ENCODE results near the gene PCYOX1L.

Gene PCYOX1L

DNA sequence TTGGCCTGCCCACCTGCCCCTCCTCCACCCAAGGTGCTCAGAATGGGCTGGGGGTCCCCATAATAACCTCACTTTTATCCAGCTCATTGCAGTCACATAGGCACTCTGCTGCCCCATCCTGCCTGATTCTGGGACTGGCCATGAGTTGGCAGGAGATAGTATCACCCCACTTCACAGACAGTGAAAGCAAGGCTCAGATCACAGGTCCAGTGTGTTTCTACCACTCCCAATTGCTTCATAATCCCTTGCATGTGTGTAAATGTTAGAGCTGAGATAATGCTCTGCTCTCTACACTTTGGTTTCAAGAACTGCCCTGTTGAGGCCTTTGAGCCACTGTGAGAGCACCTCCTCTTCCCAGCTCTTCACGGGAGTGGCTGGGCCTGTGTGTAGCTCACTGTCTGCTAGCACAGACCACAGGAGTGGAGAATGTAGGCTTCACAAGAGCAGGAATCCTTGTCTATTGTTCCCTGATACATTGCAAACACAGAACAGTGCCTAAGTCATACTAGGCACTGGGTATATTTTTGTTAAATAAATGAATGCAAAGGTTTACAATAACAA lies 8.4 kb downstream of the PCYOX1L start:
- no peak for DNase-seq

DNA sequence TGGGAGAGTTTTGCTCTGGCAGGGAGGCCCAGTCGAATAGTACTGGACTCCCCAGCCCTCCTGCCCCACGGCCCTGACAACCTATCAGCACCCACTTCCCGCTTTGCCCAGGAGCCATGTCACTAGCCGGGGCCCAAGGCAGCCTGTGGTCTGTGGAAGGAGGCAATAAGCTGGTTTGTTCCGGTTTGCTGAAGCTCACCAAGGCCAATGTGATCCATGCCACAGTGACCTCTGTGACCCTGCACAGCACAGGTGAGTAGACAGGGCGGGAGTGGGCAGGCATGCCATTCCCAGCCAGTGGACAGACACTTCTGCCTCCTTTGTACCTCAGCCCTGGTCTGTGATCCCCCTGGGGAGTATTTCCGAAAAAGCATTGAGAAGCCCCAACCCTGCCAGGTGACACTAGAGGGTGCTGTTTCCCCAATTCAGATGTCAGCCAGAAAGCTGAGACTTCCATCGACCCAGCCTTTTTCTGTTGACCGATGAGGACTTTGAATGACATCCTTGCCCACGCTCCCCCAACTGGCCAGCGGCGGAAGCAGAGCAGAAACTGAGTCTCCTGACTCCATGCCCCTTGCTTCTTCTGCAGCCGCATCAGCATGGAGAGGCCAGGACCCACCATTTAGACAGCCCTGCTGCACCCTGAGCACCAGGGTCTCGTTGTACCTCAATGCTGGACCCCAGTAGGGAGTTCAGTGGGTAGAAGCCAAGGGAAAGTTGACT lies 9.6 kb downstream of the PCYOX1L start:
- peak in 30 of 58 donors; percentile 6 to 61 (median 21) for DNase-seq

DNA sequence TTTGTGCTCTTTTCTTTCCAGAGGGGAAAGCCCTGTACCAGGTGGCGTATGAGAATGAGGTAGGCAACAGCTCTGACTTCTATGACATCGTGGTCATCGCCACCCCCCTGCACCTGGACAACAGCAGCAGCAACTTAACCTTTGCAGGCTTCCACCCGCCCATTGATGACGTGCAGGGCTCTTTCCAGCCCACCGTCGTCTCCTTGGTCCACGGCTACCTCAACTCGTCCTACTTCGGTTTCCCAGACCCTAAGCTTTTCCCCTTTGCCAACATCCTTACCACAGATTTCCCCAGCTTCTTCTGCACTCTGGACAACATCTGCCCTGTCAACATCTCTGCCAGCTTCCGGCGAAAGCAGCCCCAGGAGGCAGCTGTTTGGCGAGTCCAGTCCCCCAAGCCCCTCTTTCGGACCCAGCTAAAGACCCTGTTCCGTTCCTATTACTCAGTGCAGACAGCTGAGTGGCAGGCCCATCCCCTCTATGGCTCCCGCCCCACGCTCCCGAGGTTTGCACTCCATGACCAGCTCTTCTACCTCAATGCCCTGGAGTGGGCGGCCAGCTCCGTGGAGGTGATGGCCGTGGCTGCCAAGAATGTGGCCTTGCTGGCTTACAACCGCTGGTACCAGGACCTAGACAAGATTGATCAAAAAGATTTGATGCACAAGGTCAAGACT lies 10.3 kb downstream of the PCYOX1L start:
- DNase-seq = no peak

DNA sequence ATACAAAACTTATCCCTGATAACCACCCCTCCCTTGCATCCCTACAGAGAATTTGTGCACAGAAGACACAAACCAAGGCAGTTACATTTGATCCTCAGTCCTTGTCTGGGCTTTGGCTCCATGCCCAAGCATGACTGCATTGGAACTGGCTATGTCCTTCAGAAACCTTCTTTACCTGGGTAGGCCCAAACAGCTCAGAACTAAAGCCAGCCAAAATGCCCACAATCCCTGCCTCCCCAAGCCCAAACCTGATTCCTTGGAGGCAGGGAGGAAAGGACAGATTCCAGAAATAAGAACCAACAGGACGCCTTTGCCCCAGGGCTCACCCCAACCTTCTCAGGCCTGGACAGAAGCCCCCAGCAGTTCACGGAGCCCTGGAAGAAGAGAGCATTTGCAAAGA lies 13.0 kb downstream of the PCYOX1L start:
- DNase-seq = peak in 1 of 58 donors; percentile 4

DNA sequence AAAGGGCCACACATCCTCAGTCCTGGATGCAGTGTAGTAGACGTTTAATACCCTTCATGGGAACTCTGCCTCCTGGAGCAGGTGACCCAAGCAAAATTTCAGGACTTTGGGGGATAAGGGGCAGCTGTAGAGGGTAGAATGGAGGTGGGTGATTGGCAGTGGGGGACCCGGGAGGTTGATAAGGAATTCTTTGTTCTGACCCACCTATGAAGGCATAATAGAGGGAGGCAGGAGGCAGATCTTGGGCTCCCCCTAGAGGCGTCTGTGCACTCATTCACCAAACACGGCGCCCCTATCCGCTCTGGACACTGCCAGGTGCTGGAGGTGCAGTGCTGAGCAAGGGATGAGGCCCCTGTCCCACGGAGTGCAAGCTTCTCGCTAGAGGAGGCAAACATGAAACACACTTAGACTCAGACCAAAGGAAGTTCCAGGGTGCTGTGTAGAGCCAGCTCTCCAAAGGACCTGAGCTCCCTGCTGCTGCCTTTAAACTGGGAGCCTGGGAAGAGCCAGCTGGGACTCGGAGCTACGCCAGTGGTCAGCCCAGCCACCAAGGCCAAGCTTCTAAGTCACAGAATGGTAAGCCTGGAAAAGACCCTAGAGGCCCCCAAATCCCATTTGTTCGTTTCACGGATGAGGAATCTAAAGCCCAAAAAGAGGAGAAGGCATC lies 13.6 kb downstream of the PCYOX1L start:
- DNase-seq = peak in 32 of 58 donors; percentile 5 to 62 (median 22)

DNA sequence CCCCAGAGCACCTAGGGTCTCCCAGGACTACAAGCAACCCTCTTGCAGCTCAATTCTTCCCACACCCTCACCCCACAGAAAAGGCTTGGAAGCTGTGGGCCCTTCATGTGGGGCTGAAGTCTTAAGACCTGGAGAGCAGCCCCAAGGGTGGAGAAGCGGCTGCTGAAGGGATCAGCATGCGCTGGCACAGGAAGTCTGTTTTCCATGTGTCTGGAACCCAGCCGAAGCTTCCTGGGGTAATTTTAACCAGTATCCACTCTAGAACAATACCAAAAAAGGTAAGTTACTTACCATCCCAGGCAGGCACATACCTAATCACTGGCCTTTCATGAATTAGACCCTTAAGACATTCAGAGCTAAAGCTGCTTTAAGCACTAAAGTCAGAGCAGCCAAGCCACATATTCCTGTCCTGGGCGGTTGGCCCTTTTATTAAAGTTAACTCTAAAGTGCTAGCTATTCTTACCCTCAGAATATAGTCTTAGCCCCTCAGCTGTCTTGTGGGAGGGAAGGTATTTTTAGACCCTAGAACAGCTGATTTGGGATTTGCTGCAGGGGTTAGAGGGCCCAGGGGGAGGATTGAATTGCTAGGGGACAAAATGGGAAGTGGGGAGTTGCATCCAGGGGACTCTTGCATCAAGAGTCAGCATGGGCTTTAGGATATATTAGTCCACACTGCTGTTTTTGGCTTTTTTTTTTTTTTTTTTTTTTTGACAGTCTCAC lies 14.4 kb downstream of the PCYOX1L start:
- DNase-seq = no peak

DNA sequence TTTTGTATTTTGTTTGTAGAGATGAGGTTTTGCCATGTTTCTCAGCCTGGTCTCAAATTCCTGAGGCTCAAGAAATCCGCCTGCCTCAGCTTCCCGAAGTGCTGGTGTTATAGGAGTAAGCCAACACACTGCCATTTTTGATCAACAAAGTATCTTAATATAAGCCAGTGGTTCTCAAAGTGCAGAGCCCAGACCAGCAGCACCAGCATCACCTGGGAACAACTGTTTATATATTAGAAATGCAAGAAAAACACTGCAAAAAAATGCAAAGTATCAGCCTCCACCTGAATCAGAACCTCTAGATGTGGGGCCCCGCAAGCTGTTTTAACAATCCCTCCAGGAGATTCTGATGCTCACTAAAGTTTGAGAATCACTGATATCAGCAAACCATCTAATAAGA lies 15.1 kb downstream of the PCYOX1L start:
- DNase-seq = no peak

DNA sequence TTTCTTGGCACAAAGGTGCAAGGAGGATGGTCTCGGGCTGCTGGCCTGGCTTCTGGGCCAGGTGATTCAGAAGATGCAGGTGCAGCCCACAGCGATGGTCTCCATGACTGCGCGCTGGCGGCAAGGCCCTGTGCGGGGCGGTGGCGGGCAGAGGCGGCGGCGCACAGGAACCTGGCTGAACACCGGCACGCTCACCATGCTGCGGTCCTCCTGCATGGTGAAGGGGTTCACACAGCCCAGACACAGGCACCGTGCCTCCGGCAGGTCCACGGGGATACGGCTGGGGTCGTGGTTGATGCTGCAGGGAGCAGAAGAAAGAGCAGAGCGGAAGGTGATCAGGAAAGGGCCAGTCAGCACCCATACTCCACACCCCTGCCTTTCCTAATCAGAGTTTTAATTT lies 16.5 kb downstream of the PCYOX1L start:
- DNase-seq = no peak

DNA sequence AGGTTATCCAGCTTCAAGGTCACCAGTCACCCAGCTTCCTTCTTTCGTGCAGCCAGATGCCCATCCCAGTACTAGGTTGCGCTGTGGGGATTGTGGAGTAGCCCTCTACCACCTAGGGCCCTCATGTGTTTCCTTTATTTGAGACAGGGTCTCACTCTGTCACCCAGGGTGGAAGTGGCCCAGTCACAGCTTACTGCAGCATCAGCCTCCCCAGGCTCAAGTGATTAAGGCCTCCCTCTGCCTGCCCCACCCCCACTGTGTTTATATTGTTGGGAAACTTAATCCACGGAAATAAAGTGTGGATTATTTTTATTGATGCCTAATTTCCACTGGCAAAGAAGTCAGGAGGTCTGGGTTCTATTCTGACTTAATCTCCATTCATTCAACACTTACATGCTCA lies 17.0 kb downstream of the PCYOX1L start:
- no peak for DNase-seq

DNA sequence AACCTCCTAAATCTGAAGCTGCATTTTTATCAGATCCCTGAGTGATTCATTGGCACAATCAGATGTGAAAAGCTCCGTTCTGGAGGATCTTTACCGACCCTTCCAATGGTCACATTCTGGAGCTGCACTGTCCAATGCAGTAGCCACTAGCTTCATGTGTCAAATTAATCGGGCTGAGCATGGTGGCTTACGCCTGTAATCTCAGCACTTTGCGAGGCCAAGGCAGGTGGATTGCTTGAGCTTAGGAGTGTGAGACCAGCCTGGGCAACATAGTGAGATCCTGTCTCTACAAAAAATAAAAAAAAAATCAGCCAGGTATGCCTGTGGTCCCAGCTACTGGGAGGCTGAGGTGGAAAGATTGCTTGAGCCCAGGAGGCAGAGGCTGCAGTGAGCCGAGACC lies 17.6 kb downstream of the PCYOX1L start:
- DNase-seq = no peak

DNA sequence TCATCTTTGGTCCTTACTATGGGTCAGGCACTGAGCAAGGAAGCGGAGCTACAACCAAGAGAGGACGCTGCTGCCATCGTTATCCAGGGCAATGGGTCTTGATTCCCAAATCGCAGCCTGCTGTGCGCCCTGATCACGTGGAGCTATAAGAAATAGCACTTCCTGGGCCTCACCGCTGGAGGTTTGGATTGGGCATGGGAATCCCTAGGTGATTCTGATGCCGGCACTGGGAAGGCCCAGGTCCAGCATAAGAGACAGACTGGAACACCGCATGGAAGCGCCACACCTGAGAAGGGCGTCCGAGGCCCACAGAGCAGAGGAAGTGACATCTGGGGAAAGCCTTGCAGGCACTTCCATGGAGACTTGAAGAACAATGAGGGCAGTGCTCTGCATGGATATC lies 18.3 kb downstream of the PCYOX1L start:
- no peak for DNase-seq

DNA sequence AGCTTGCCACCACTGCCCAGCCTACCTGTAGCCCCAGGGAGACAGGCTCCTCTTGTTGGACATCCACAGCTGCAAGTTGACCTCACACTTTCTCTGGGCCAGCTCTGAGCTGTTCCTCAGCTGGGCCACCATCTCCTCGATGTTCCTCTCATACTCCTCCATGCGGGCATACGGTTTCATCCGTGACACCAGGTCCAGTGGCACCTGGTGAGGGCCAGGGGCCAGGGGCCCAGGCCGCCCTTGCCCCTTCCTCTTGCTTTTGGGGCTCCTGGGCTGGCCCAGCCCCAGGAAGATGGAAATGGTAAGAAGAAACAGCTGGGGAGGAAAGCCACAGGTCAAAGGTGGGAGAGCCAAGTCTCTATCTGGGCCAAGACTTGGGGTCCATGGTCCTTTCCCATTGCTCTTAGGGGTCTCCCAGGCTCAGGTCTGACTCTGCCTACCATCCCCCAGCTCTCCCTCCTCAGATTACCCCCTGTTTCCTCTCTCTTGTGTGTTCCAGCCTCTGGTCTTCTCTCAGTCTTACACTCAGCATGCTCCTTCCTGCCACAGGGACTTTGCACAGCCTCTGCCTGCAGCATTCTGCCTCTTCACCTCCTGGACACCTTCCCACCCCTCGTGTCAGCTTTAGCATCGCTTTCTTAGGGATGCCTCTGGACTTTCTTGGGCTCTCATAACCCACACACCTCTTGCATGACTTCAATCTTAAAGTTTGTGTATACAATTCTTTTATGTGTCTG lies 19.0 kb downstream of the PCYOX1L start:
- no peak for DNase-seq

DNA sequence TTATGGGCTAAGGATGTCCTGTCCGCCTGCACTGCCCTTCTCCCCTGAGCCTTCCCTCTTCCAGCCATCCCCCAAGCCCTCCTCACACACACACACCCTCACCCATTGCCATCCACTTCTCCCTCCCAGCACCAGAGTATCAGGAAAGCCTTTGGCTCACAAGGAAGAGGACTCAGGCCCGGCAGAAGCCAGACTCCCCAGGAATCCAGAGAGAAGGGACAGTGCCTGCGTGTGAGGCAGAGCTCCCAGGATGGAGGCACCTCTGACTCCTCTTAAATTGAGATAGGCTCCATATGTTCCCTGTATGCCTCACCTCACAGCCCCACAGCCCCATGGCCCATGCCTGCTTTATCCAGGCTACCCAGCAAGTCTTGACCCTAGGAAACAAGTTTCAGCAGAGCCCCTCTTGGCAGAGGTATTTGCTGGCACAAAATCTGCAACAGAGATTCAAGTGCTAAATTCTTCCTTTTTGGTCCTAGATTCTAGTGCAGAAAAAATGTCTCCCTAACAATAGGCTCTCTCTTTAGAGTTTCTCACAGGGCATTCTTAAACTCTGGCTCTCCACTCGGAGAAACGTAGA lies 20.5 kb downstream of the PCYOX1L start:
- DNase-seq = no peak

DNA sequence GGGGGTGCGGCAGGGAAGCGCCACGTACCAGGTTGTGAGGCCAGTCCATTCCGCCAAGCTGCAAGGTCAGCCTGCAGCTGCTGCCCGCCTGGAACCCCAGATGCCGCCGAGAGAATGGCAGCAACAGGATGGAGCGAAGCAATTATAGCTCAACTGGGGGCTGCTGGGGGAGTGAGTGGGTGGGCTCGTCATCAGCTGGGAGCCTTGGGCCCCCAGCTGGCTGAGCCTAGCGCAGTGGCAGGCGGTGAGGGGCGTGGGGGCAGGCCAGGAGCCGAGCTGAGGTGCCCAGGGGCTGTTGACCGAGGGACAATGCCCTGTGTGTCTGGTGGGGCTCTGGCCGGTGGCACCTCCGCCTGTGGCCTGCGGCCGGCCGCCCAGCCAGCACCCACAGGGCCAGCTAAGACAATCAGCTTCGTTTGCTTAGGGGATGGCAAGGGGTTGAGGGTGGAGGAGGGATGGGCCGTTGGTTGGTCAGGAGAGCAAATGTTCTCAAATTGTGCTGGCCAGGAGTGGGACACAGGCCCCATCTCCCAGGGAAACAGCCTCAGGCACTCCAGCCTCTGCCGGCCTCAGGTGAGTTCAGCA lies 21.4 kb downstream of the PCYOX1L start, which contains the start of gene IL17B:
TSS of gene IL17B (minus strand) at position 116 of the 585 bp plus-strand sequence. CDS start at position 49, 67 bp downstream.
- DNase-seq = no peak

DNA sequence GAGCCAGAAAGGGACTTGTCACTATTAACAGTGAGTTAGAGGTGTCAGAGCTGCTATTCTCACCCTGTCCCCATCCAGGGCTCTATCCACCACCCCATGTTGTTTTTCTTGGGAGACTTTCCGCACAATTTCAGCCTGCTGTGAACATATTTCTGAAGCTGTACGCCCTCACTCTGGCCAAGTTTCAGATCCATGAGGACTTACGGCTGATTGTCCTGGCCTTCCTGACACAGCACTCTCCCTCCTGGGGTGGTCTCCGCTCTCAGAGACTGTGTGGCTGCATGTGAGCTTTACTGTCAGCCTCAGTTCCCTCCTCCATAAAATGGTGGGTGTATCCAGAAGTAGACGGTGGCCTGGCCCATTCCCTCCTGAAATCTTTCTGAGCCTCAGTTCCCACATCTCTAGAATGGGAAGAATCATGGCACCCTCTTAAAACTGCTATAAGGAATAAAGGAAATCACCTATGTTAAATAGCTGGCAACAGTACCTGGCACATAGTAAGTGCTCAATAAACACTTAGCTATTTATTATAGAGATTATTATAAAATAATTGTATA lies 22.1 kb downstream of the PCYOX1L start:
- DNase-seq = no peak

DNA sequence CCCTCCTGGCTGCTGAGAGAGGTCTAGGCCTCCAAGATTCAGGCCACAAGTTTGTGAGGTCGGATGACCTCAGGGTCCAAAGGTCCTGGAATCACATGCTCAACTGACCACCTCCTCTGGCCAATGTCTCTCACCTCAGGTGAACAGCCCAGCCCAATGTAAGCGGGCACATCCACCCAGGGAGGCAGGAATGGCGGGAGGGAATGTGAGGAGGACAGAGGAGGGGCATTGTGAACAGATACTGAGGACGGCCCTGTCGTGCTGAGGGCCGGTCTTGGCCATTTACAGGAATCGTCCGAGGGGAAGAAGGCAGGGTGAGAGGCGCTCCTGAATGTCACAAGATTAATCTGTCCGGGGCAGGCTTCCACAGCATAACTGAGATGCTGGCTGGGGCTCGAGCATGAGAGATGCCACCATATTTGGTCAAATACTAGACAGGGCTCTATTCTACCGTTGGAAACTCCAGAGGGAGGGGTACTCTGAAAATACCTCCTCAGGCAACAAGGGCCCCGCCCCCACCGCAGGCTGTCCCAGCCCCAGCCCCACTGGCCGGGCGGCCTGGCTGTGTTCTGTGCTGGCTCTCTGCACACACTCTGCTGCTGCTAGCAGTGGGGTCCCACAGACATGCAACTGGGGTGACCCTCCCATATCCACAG lies 22.7 kb downstream of the PCYOX1L start:
- DNase-seq = no peak

DNA sequence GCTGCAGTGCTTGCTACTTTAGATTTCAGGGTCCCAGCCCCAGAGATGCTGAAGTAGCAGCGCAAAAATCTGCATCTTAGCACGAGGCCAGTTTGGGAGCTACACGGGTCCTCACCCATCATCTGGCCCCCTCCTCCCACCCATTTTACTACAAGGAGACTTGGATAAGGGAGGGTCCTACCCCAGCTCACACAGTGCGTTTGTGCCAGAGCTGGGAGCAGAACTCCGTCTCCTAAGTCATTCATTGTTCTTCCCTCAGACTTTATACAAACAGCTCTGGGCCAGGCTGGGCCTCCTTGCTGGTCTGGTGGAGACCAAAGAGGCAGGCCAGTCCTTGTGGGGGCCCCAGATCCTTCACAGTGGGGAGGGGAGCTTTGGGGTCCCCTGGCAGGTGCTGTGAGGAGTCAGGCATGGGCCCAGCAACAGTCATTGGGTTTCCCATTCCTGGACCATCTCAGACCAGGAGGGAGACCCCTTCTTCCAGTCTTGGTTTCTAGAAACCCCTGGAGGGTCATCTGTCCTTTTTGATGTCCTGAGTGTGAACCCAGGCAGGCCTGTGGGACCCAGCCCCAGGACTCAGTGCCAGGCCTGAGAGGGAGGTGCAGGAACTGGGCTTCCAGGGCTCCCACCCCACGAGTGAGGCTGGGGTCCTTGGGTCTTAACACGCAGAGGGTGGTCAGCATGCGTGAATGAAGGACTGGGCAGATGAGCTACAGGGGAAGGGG lies 23.6 kb downstream of the PCYOX1L start:
- DNase-seq = no peak

DNA sequence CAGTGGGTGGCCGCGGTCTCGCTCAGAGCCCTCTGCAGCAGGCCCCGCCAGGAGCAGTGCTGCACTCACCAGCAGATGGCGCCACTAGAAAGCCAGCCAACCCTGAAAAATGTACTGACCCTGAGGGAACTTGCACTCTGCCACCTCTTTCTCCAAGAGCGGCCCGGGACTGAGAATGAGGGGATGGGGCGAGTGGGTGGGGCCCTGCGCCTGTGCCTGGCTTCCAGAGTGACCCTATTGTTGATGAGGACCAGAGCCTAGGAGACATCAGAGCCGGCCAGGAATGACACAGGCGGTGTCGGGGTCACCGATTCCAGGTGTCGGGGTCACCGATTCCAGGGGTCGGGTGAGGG lies 24.1 kb downstream of the PCYOX1L start:
- peak in 44 of 58 donors; percentile 6 to 70 (median 22) for DNase-seq
